Activated CD8-positive, alpha-beta T cell treated with anti-CD3 and anti-CD28 coated beads for 36 hours (primary cell): ENCODE measurements around the gene TRIO. TPM values are rescaled to one million over a fixed set of nuclear protein-coding genes. Genes with fewer than 3 reads are reported as not detected.

ENCODE experiments used
- ATAC-seq: fragments of 200-7000 bp; cut with Tn5 transposase; one replicate; pipeline ENCODE4 v1.10.0; 2021; ENCODE audit warnings: mild to moderate bottlenecking, moderate library complexity
- CTCF ChIA-PET: fragments of 350-600 bp; sonication (Branson Sonifier 250); formaldehyde crosslinking; loops from one replicate; lab custom pipeline; 2021; ENCODE audit warnings: antibody characterized with exemption; lab: Charles Lee
- POLR2A ChIA-PET: fragments of 350-600 bp; sonication (Branson Sonifier 250); formaldehyde crosslinking; loops from one replicate; lab custom pipeline; 2021; ENCODE audit warnings: antibody characterized with exemption; lab: Charles Lee
- DNase-seq: peaks from one replicate; pipeline ENCODE4 v3.0.0-alpha.2; 2020
- H3K27ac Mint-ChIP-seq: one replicate; pipeline ENCODE4 v1.8.0; 2021; ENCODE audit warnings: mild to moderate bottlenecking, mixed read lengths
- H3K27me3 Mint-ChIP-seq: one replicate; pipeline ENCODE4 v1.8.0; 2021; ENCODE audit warnings: mixed read lengths
- H3K36me3 Mint-ChIP-seq: one replicate; pipeline ENCODE4 v1.8.0; 2021; ENCODE audit warnings: low read depth, mixed read lengths
- H3K4me1 Mint-ChIP-seq: one replicate; pipeline ENCODE4 v1.8.0; 2021; ENCODE audit warnings: low read depth, mixed read lengths
- H3K4me3 Mint-ChIP-seq: one replicate; pipeline ENCODE4 v1.8.0; 2021; ENCODE audit warnings: mild to moderate bottlenecking, moderate library complexity, mixed read lengths
- H3K9me3 Mint-ChIP-seq: one replicate; pipeline ENCODE4 v1.8.0; 2021; ENCODE audit warnings: mixed read lengths
- CTCF ChIP-seq: fragments of 200-600 bp; IDR thresholded peaks from one replicate; pipeline ENCODE4 v1.8.0; 2022; ENCODE audit warnings: antibody characterized with exemption, mild to moderate bottlenecking
- intact Hi-C: fragments of 100-400 bp; cut with micrococcal nuclease; formaldehyde crosslinking; loops from one replicate; pipeline ENCODE4 v1.10.0; 2022
- total RNA-seq, 2 experiments: library from RNA; stranded (reverse); gene quantifications; one replicate each; pipeline ENCODE4 v1.2.3, GENCODE V29; 2021

Gene TRIO
- total RNA-seq, 2 experiments from 2014 or later, result 11.4 to 11.5 TPM

- Mint-ChIP-seq H3K9me3 (no peaks in the 10 kb centered on the region), H3K27ac (peak overlapping the region; percentile 98), H3K36me3 (peaks cover 1% of the 10 kb centered on the region), H3K4me1 (peaks cover 57% of the 10 kb centered on the region), H3K4me3 (peak overlapping the region; percentile 67), H3K27me3 (no peaks in the 10 kb centered on the region)
- CTCF ChIA-PET, result interaction anchor here (1.3 kb wide), 1 partner anchor 21 kb away, joined by 4 read pairs; no protein-coding TSS in a partner anchor
- ATAC-seq, result peak; percentile 29
- POLR2A ChIA-PET, result interaction anchor here (0.7 to 2.9 kb wide), 2 partner anchors 167 to 248 kb away, joined by 3 to 14 read pairs; partner anchors contain the start of gene OTULINL
- intact Hi-C loops, result loop anchor here (2.0 to 5.0 kb wide), 2 partner anchors 179 to 252 kb away; no protein-coding TSS in a partner anchor
- TF ChIP-seq CTCF, result no peak
- DNase-seq, result peak; percentile 63
Measured at GRCh38 chr5:14415698-14416074, 272.5 kb downstream of the TRIO start.

- H3K4me1 Mint-ChIP-seq, result peaks cover 57% of the 10 kb centered on the region
- no peaks in the 10 kb centered on the region for H3K27me3 Mint-ChIP-seq
- H3K9me3 Mint-ChIP-seq, result no peaks in the 10 kb centered on the region
- peak overlapping the region; percentile 98 for H3K27ac Mint-ChIP-seq
- peaks cover 1% of the 10 kb centered on the region for H3K36me3 Mint-ChIP-seq
- no peak for TF ChIP-seq CTCF
- peak overlapping the region; percentile 20 for H3K4me3 Mint-ChIP-seq
- ATAC-seq, result no peak
- intact Hi-C loops, result loop anchor here (5.0 kb wide), 1 partner anchor 251 kb away; no protein-coding TSS in a partner anchor
- ChIA-PET POLR2A (interaction anchor here (0.8 to 1.2 kb wide), 3 partner anchors 17 to 166 kb away, joined by 3 to 5 read pairs (median 3); no protein-coding TSS in a partner anchor), CTCF (interaction anchor here (1.5 kb wide), 1 partner anchor 232 kb away, joined by 5 read pairs; no protein-coding TSS in a partner anchor)
- no peak for DNase-seq
Measured at GRCh38 chr5:14416621-14417275, 273.6 kb downstream of the TRIO start.

GRCh38 chr5:14417276-14417730 lies 274.2 kb downstream of the TRIO start:
- POLR2A ChIA-PET, result interaction anchor here (0.8 to 1.2 kb wide), 3 partner anchors 16 to 165 kb away, joined by 3 to 5 read pairs (median 3); no protein-coding TSS in a partner anchor

GRCh38 chr5:14417792-14418765 lies 274.9 kb downstream of the TRIO start:
- DNase-seq, result no peak
- CTCF ChIA-PET, result interaction anchor here (1.5 kb wide), 2 partner anchors 231 kb away, joined by 4 to 5 read pairs; no protein-coding TSS in a partner anchor
- Mint-ChIP-seq H3K4me1 (peaks cover 50% of the 10 kb centered on the region), H3K36me3 (peaks cover 3% of the 10 kb centered on the region), H3K27ac (no peak overlapping the region), H3K27me3 (no peaks in the 10 kb centered on the region), H3K4me3 (no peak overlapping the region), H3K9me3 (no peaks in the 10 kb centered on the region)
- intact Hi-C loops, result loop anchor here (5.0 kb wide), 1 partner anchor 249 kb away; no protein-coding TSS in a partner anchor
- POLR2A ChIA-PET, result no interaction called here
- ATAC-seq, result no peak
- TF ChIP-seq CTCF, result no peak

More at GRCh38 chr5:14417276-14417730, 274.2 kb downstream of the TRIO start:
- DNase-seq, result no peak
- Mint-ChIP-seq H3K36me3 (peaks cover 1% of the 10 kb centered on the region), H3K4me1 (peaks cover 56% of the 10 kb centered on the region), H3K9me3 (no peaks in the 10 kb centered on the region), H3K27ac (peak overlapping the region; percentile 98), H3K27me3 (no peaks in the 10 kb centered on the region), H3K4me3 (peak overlapping the region; percentile 20)
- TF ChIP-seq CTCF, result no peak
- CTCF ChIA-PET, result interaction anchor here (1.5 kb wide), 1 partner anchor 231 kb away, joined by 5 read pairs; no protein-coding TSS in a partner anchor
- ATAC-seq, result no peak
- intact Hi-C loops, result loop anchor here (5.0 kb wide), 1 partner anchor 250 kb away; no protein-coding TSS in a partner anchor
